ENCODE data around the gene ZC3HAV1.
"Not testable (repeated sequence)": the region's sequence is repeated elsewhere in the genome, so short reads cannot be mapped to it uniquely, and the experiment has no call there.

Gene ZC3HAV1

DNA sequence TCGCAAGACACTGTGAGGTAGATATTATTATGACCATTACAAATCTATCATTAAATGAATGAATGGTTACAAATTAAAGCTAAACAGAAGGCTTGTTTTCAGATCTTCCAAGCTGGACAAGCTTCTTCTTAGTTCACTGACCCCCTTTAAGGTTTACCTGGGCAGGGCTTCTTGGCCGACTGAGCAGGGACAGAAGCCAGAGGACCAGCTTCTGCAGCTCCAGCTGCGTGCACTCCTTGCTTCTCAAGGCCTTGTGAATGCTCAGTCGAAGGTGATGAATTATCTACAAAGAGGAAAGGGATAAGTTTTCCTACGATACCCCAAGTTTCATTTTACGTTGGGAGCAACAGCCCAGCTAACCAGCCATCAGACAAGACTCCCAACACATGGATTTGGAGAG is 83.0 kb downstream of the ZC3HAV1 start:
- Histone ChIP-seq H3K9me2 (replicated peaks; ENCODE audit: insufficient read depth, low read length) (no peaks in the 10 kb centered on the region), H3K9me3 (replicated peaks; ENCODE audit: insufficient read depth, low read length) (no peaks in the 10 kb centered on the region), H3K36me3 (replicated peaks; ENCODE audit: insufficient read depth, low read length) (no peaks in the 10 kb centered on the region), H3F3A (ENCODE audit: insufficient read depth, low read length) (no peaks in the 10 kb centered on the region), H3K4me1 (ENCODE audit: low read length) (no peaks in the 10 kb centered on the region), H3K27ac (ENCODE audit: low read length) (no peak overlapping the region), H2AFZ (ENCODE audit: low read length) (no peak overlapping the region), H3K9ac (ENCODE audit: low read length) (no peak overlapping the region), H4K20me1 (ENCODE audit: insufficient read depth, low read length) (no peaks in the 10 kb centered on the region), H3K4me2 (ENCODE audit: low read depth, low read length) (no peak overlapping the region), H3K27me3 (replicated peaks; ENCODE audit: insufficient read depth, low read length) (no peaks in the 10 kb centered on the region), H3K79me2 (ENCODE audit: low read length) (no peaks in the 10 kb centered on the region), H3K4me3 (ENCODE audit: low read length) (no peak overlapping the region)
- DNase-seq, result no peak
- TF ChIP-seq EZH2phosphoT487 (IDR thresholded peaks at IDR 0.05; ENCODE audit: low read length) (no peak), EZH2 (optimal IDR thresholded peaks at IDR 0.05; ENCODE audit: low read depth, low read length) (no peak)
- TF ChIP-seq, protein P1, sequence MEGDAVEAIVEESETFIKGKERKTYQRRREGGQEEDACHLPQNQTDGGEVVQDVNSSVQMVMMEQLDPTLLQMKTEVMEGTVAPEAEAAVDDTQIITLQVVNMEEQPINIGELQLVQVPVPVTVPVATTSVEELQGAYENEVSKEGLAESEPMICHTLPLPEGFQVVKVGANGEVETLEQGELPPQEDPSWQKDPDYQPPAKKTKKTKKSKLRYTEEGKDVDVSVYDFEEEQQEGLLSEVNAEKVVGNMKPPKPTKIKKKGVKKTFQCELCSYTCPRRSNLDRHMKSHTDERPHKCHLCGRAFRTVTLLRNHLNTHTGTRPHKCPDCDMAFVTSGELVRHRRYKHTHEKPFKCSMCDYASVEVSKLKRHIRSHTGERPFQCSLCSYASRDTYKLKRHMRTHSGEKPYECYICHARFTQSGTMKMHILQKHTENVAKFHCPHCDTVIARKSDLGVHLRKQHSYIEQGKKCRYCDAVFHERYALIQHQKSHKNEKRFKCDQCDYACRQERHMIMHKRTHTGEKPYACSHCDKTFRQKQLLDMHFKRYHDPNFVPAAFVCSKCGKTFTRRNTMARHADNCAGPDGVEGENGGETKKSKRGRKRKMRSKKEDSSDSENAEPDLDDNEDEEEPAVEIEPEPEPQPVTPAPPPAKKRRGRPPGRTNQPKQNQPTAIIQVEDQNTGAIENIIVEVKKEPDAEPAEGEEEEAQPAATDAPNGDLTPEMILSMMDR (IDR thresholded peaks at IDR 0.05; ENCODE audit: low read length), result no peak

DNA sequence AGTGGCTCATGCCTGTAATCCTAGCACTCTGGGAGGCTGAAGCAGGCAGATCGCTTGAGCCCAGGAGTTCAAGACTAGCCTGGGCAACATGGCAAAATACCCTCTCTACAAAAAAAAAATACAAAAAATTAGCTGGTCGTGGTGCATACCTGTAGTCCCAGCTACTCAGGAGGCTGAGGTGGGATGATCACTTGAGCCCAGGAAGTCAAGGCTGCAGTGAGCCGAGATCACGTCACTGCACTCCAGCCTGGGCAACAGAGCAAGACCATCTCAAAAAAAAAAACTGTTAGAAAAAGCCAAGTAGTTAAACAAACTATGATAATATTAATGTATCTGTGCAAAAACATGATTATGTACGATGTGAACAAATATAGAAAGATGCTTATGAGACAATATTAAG is 83.7 kb downstream of the ZC3HAV1 start:
- H3K4me1 ChIP-seq (ENCODE audit: low read length); H2AFZ ChIP-seq (ENCODE audit: low read length); H3K36me3 ChIP-seq (replicated peaks; ENCODE audit: insufficient read depth, low read length); H3K79me2 ChIP-seq (ENCODE audit: low read length); H3K9me3 ChIP-seq (replicated peaks; ENCODE audit: insufficient read depth, low read length); H3K9me2 ChIP-seq (replicated peaks; ENCODE audit: insufficient read depth, low read length); H3K4me2 ChIP-seq (ENCODE audit: low read depth, low read length); H3K9ac ChIP-seq (ENCODE audit: low read length); H3K27ac ChIP-seq (ENCODE audit: low read length); H4K20me1 ChIP-seq (ENCODE audit: insufficient read depth, low read length); H3K27me3 ChIP-seq (replicated peaks; ENCODE audit: insufficient read depth, low read length); H3K4me3 ChIP-seq (ENCODE audit: low read length); DNase-seq; H3F3A ChIP-seq (ENCODE audit: insufficient read depth, low read length): not testable (repeated sequence)

DNA sequence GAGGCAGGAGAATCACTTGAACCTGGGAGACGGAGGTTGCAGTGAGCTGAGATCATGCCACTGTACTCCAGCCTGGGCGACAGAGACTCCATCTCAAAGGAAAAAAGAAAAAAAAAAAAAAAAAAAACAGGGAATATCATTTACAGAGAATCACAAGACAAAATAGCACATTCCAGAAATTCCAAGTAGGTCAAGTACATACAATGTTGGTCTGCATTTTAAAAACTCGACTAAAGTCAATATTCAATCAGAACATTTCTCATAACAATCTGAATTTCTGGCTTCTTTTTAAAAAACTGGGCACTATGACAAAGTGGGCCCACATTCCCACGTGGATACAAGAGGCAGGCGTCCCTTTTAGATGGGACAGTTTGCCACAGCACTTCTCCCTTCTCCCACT is 86.4 kb downstream of the ZC3HAV1 start:
- Histone ChIP-seq H3K9me3 (replicated peaks; ENCODE audit: insufficient read depth, low read length) (no peaks in the 10 kb centered on the region), H3K27me3 (replicated peaks; ENCODE audit: insufficient read depth, low read length) (no peaks in the 10 kb centered on the region), H2AFZ (ENCODE audit: low read length) (no peak overlapping the region), H3K4me3 (ENCODE audit: low read length) (no peak overlapping the region), H3K79me2 (ENCODE audit: low read length) (no peaks in the 10 kb centered on the region), H3K9me2 (replicated peaks; ENCODE audit: insufficient read depth, low read length) (no peaks in the 10 kb centered on the region), H3K9ac (ENCODE audit: low read length) (no peak overlapping the region), H3K36me3 (replicated peaks; ENCODE audit: insufficient read depth, low read length) (no peaks in the 10 kb centered on the region), H3F3A (ENCODE audit: insufficient read depth, low read length) (no peaks in the 10 kb centered on the region), H3K4me2 (ENCODE audit: low read depth, low read length) (no peak overlapping the region), H4K20me1 (ENCODE audit: insufficient read depth, low read length) (no peaks in the 10 kb centered on the region), H3K4me1 (ENCODE audit: low read length) (no peaks in the 10 kb centered on the region), H3K27ac (ENCODE audit: low read length) (no peak overlapping the region)
- DNase-seq, result no peak
- TF ChIP-seq EZH2phosphoT487 (IDR thresholded peaks at IDR 0.05; ENCODE audit: low read length) (no peak), EZH2 (optimal IDR thresholded peaks at IDR 0.05; ENCODE audit: low read depth, low read length) (no peak)
- TF ChIP-seq, protein P1 (IDR thresholded peaks at IDR 0.05; ENCODE audit: low read length), result no peak

DNA sequence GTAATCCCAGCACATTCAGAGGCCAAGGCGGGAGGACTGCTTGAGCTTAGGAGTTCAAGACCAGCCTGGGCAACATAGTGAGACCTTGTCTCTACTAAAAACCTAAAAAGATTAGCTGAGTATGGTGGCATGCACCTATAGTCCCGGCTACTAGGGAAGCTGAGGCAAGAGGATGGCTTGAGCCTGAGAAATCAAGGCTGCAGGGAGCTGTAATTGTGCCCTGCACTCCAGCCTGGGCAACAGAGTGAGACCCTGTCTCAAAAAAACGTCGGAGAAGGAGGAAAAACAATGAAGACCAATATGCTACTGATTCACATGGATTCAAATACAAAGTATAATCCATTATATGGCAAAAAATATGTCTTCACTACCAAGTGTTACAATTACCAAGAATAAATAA is 87.2 kb downstream of the ZC3HAV1 start:
- Histone ChIP-seq H3K36me3 (replicated peaks; ENCODE audit: insufficient read depth, low read length) (no peaks in the 10 kb centered on the region), H3K9me3 (replicated peaks; ENCODE audit: insufficient read depth, low read length) (no peaks in the 10 kb centered on the region)

More for the DNA sequence above, 87.2 kb downstream of the ZC3HAV1 start:
- Histone ChIP-seq H3K27me3 (replicated peaks; ENCODE audit: insufficient read depth, low read length) (no peaks in the 10 kb centered on the region), H3K27ac (ENCODE audit: low read length) (no peak overlapping the region), H3K4me3 (ENCODE audit: low read length) (no peak overlapping the region), H3K9ac (ENCODE audit: low read length) (no peak overlapping the region), H3K4me2 (ENCODE audit: low read depth, low read length) (no peak overlapping the region), H3K9me2 (replicated peaks; ENCODE audit: insufficient read depth, low read length) (no peaks in the 10 kb centered on the region), H3K4me1 (ENCODE audit: low read length) (no peaks in the 10 kb centered on the region), H3K79me2 (ENCODE audit: low read length) (no peaks in the 10 kb centered on the region), H3F3A (ENCODE audit: insufficient read depth, low read length) (no peaks in the 10 kb centered on the region), H4K20me1 (ENCODE audit: insufficient read depth, low read length) (no peaks in the 10 kb centered on the region), H2AFZ (ENCODE audit: low read length) (no peak overlapping the region)
- DNase-seq, result no peak
- no peak for TF ChIP-seq EZH2 (optimal IDR thresholded peaks at IDR 0.05; ENCODE audit: low read depth, low read length)
- TF ChIP-seq, protein P1 (IDR thresholded peaks at IDR 0.05; ENCODE audit: low read length), result no peak
- TF ChIP-seq EZH2phosphoT487 (IDR thresholded peaks at IDR 0.05; ENCODE audit: low read length), result no peak

Data from MM.1S (cell line).